Measurements from ENCODE around the gene STK33. TPM values are rescaled to one million over a fixed set of nuclear protein-coding genes. Genes with fewer than 3 reads are reported as not detected.

Gene STK33
- total RNA-seq, 4 donors from 2014 or later = 0.48 to 2.9 (median 0.56) TPM; not detected in 1

- no peak for TF ChIP-seq POLR2A (IDR thresholded peaks at IDR 0.05)
- TF ChIP-seq CTCF (IDR thresholded peaks at IDR 0.05) = no peak
- no peaks in the 10 kb centered on the region for H3K9me3 ChIP-seq
- H3K27ac ChIP-seq = peak overlapping the region in 1 of 4 donors; percentile 33
- 74 to 88% methylated on average over 10 to 11 of the region's 12 CpGs for WGBS, 2 donors
- intact Hi-C loops (cut with DNase I) = no loop called here
- H3K36me3 ChIP-seq = no peaks in the 10 kb centered on the region
- no peaks in the 10 kb centered on the region for H3K27me3 ChIP-seq
- DNase-seq = no peak
- H3K4me1 ChIP-seq = peaks cover 0 to 51% (median 11%) of the 10 kb centered on the region in 3 donors
- H3K4me3 ChIP-seq = no peak overlapping the region
These were observed 207.7 kb downstream of the STK33 start for GRCh38 chr11:8386134-8386864.

GRCh38 chr11:8384199-8384821 lies 209.7 kb downstream of the STK33 start:
- intact Hi-C loops (cut with DNase I) = no loop called here
- no peaks in the 10 kb centered on the region for H3K36me3 ChIP-seq
- no peak overlapping the region for H3K4me3 ChIP-seq
- H3K4me1 ChIP-seq = peaks cover 0 to 42% (median 5%) of the 10 kb centered on the region in 3 donors
- no peak for DNase-seq
- no peak overlapping the region for H3K27ac ChIP-seq
- no peaks in the 10 kb centered on the region for H3K27me3 ChIP-seq
- 37 to 49% methylated on average over 18 to 19 of the region's 19 CpGs for WGBS, 2 donors
- TF ChIP-seq CTCF (IDR thresholded peaks at IDR 0.05) (peak in 3 of 6 experiments; percentile 5 to 37 (median 14)), POLR2A (IDR thresholded peaks at IDR 0.05) (no peak)
- no peaks in the 10 kb centered on the region for H3K9me3 ChIP-seq

- Histone ChIP-seq H3K4me3 (no peak overlapping the region), H3K36me3 (no peaks in the 10 kb centered on the region), H3K4me1 (peaks cover 0 to 36% (median 0%) of the 10 kb centered on the region in 3 donors), H3K27me3 (no peaks in the 10 kb centered on the region), H3K9me3 (no peaks in the 10 kb centered on the region), H3K27ac (no peak overlapping the region)
- no peak for TF ChIP-seq CTCF (IDR thresholded peaks at IDR 0.05)
- TF ChIP-seq POLR2A (IDR thresholded peaks at IDR 0.05) = no peak
- intact Hi-C loops (cut with DNase I) = no loop called here
- WGBS, 2 donors = 81 to 96% methylated on average over 3 of the region's 3 CpGs
- DNase-seq = no peak
These were observed 210.4 kb downstream of the STK33 start for GRCh38 chr11:8383627-8384026.

GRCh38 chr11:8383227-8383626 lies 210.8 kb downstream of the STK33 start:
- Histone ChIP-seq H3K27me3 (no peaks in the 10 kb centered on the region), H3K36me3 (no peaks in the 10 kb centered on the region), H3K27ac (no peak overlapping the region), H3K4me3 (no peak overlapping the region), H3K4me1 (peaks cover 0 to 32% (median 0%) of the 10 kb centered on the region in 3 donors), H3K9me3 (no peaks in the 10 kb centered on the region)
- intact Hi-C loops (cut with DNase I) = no loop called here
- 43 to 80% methylated on average over 1 of the region's 1 CpG for WGBS, 2 donors
- TF ChIP-seq POLR2A (IDR thresholded peaks at IDR 0.05) (no peak), CTCF (IDR thresholded peaks at IDR 0.05) (no peak)
- DNase-seq = no peak

GRCh38 chr11:8382436-8383053 lies 211.5 kb downstream of the STK33 start:
- no peak for TF ChIP-seq CTCF (IDR thresholded peaks at IDR 0.05)
- TF ChIP-seq POLR2A (IDR thresholded peaks at IDR 0.05) = no peak
- H3K4me1 ChIP-seq = peaks cover 0 to 27% (median 0%) of the 10 kb centered on the region in 3 donors
- intact Hi-C loops (cut with DNase I) = no loop called here
- H3K27me3 ChIP-seq = no peaks in the 10 kb centered on the region
- WGBS, 2 donors = 52 to 60% methylated on average over 7 to 9 of the region's 9 CpGs
- no peak for DNase-seq
- no peak overlapping the region for H3K4me3 ChIP-seq
- no peaks in the 10 kb centered on the region for H3K9me3 ChIP-seq
- no peaks in the 10 kb centered on the region for H3K36me3 ChIP-seq
- H3K27ac ChIP-seq = peak overlapping the region in 2 of 4 donors; percentile 6 to 61

All from esophagus squamous epithelium (tissue), 5 donors.